ENCODE data around the gene MCM7. TPM values are rescaled to one million over a fixed set of nuclear protein-coding genes. Genes with fewer than 3 reads are reported as not detected.

Gene MCM7
- total and polyA plus RNA-seq, 2 donors from 2014 or later: 21.0 to 47.2 TPM

- H3K27ac ChIP-seq (ENCODE audit: low read depth in 2 of 2, low read length in 2 of 2): no peak overlapping the region
- H3K4me3 ChIP-seq (ENCODE audit: low read length in 3 of 3): no peak overlapping the region
- TF ChIP-seq CTCF (IDR thresholded peaks at IDR 0.05; ENCODE audit: borderline replicate concordance, extremely low read depth, insufficient read depth): no peak
- intact Hi-C loops (cut with DNase I): no loop called here
- H3K9ac ChIP-seq (ENCODE audit: low read length in 3 of 3): no peak overlapping the region
- peaks cover 0 to 10% (median 6%) of the 10 kb centered on the region in 3 donors for H3K4me1 ChIP-seq (ENCODE audit: control insufficient read depth in 2 of 3, insufficient read depth in 2 of 3, low read depth in 1 of 3, low read length in 3 of 3)
- H3K27me3 ChIP-seq (ENCODE audit: control insufficient read depth, insufficient read depth, low read length): no peaks in the 10 kb centered on the region
- H3K9me3 ChIP-seq (ENCODE audit: control insufficient read depth in 2 of 3, insufficient read depth in 1 of 3, low read length in 3 of 3): no peaks in the 10 kb centered on the region
- peaks cover 11 to 30% (median 13%) of the 10 kb centered on the region in 3 donors for H3K36me3 ChIP-seq (ENCODE audit: control insufficient read depth in 2 of 3, insufficient read depth in 3 of 3, low read length in 3 of 3)
- FAIRE-seq (no peak), DNase-seq (no peak)
These were observed 2.0 kb upstream of the MCM7 start for GRCh38 chr7:100102950-100103840.

GRCh38 chr7:100100420-100101015 is 679 bp downstream of the MCM7 start:
- TF ChIP-seq CTCF (IDR thresholded peaks at IDR 0.05; ENCODE audit: borderline replicate concordance, extremely low read depth, insufficient read depth): no peak
- intact Hi-C loops (cut with DNase I): no loop called here
- H3K4me3 ChIP-seq (ENCODE audit: low read length in 3 of 3): peak overlapping the region; percentile 69 to 84 (median 83)
- peaks cover 0 to 10% (median 6%) of the 10 kb centered on the region in 3 donors for H3K4me1 ChIP-seq (ENCODE audit: control insufficient read depth in 2 of 3, insufficient read depth in 2 of 3, low read depth in 1 of 3, low read length in 3 of 3)
- FAIRE-seq: no peak
- H3K9me3 ChIP-seq (ENCODE audit: control insufficient read depth in 2 of 3, insufficient read depth in 1 of 3, low read length in 3 of 3): no peaks in the 10 kb centered on the region
- no peaks in the 10 kb centered on the region for H3K27me3 ChIP-seq (ENCODE audit: control insufficient read depth, insufficient read depth, low read length)
- peak overlapping the region; percentile 63 to 83 for H3K27ac ChIP-seq (ENCODE audit: low read depth in 2 of 2, low read length in 2 of 2)
- peaks cover 22 to 43% (median 23%) of the 10 kb centered on the region in 3 donors for H3K36me3 ChIP-seq (ENCODE audit: control insufficient read depth in 2 of 3, insufficient read depth in 3 of 3, low read length in 3 of 3)
- peak overlapping the region in 2 of 3 donors; percentile 22 to 66 for H3K9ac ChIP-seq (ENCODE audit: low read length in 3 of 3)
- peak; percentile 98 to 99 (median 98) for DNase-seq

- Histone ChIP-seq H3K27ac (ENCODE audit: low read depth in 2 of 2, low read length in 2 of 2) (no peak overlapping the region), H3K36me3 (ENCODE audit: control insufficient read depth in 2 of 3, insufficient read depth in 3 of 3, low read length in 3 of 3) (peaks cover 22 to 53% (median 26%) of the 10 kb centered on the region in 3 donors), H3K9me3 (ENCODE audit: control insufficient read depth in 2 of 3, insufficient read depth in 1 of 3, low read length in 3 of 3) (no peaks in the 10 kb centered on the region), H3K4me1 (ENCODE audit: control insufficient read depth in 2 of 3, insufficient read depth in 2 of 3, low read depth in 1 of 3, low read length in 3 of 3) (peaks cover 0 to 10% (median 6%) of the 10 kb centered on the region in 3 donors), H3K4me3 (ENCODE audit: low read length in 3 of 3) (peak overlapping the region; percentile 59 to 84 (median 83)), H3K27me3 (ENCODE audit: control insufficient read depth, insufficient read depth, low read length) (no peaks in the 10 kb centered on the region), H3K9ac (ENCODE audit: low read length in 3 of 3) (peak overlapping the region in 2 of 3 donors; percentile 22 to 66)
- no peak for TF ChIP-seq CTCF (IDR thresholded peaks at IDR 0.05; ENCODE audit: borderline replicate concordance, extremely low read depth, insufficient read depth)
- intact Hi-C loops (cut with DNase I): no loop called here
- DNase-seq (no peak), FAIRE-seq (no peak)
These were observed 1.7 kb downstream of the MCM7 start for GRCh38 chr7:100099452-100099851.

All from kidney (tissue), 14 donors.